GM13976 (cell line): Measurements from ENCODE around the gene ZIC1.

Experiments used
- DNase-seq: peaks from one replicate; pipeline ENCODE4 v3.0.0; 2012; ENCODE audit warnings: low spot score
- CTCF ChIP-seq: IDR thresholded peaks from 2 replicates; pipeline ENCODE4 v1.5.1; 2012; ENCODE audit warnings: borderline replicate concordance, mild to moderate bottlenecking; ENCODE audit not compliant: insufficient read depth; ENCODE audit errors: extremely low read depth, missing control alignments, control extremely low read depth
- in situ Hi-C: fragments of 300-500 bp; cut with MboI; formaldehyde crosslinking; loops from one replicate; pipeline ENCODE4 v1.12.0; 2022; ENCODE audit warnings: low sequenced_read_pairs, mixed read lengths, inconsistent platforms; ENCODE audit not compliant: unreplicated experiment

The ZIC1 gene

GRCh38 chr3:147385059-147386012 is 23.8 kb upstream of the ZIC1 start:
- no peak for DNase-seq
- in situ Hi-C loops = no loop called here
- no peak for TF ChIP-seq CTCF

- in situ Hi-C loops = no loop called here
- no peak for DNase-seq
- no peak for TF ChIP-seq CTCF
These were observed 21.8 kb upstream of the ZIC1 start for GRCh38 chr3:147387291-147387884.

- DNase-seq = no peak
- no peak for TF ChIP-seq CTCF
- in situ Hi-C loops = no loop called here
These were observed 21.1 kb upstream of the ZIC1 start for GRCh38 chr3:147387885-147388699.

GRCh38 chr3:147388700-147389580 is 20.2 kb upstream of the ZIC1 start:
- DNase-seq = no peak
- in situ Hi-C loops = no loop called here
- no peak for TF ChIP-seq CTCF

GRCh38 chr3:147389717-147390116 is 19.4 kb upstream of the ZIC1 start:
- no peak for DNase-seq
- in situ Hi-C loops = no loop called here
- no peak for TF ChIP-seq CTCF
